Right renal pelvis (tissue), 4 donors: ENCODE results near the gene OR11L1. TPM values are rescaled to one million over a fixed set of nuclear protein-coding genes. Genes with fewer than 3 reads are reported as not detected.

Experiments used
- DNase-seq, 4 donors: peaks; one replicate each; pipeline ENCODE4 v3.0.0-alpha.2; 2013; ENCODE audit warnings: low read depth in 4 of 4, low spot score in 3 of 4, missing footprints in 1 of 4
- polyA plus RNA-seq, 4 donors: library from polyadenylated mRNA; unstranded; fragments of 120-200 nt; gene quantifications; one replicate each; pipeline ENCODE4 v1.2.1, GENCODE V29; 2013; ENCODE audit not compliant: insufficient read length in 4 of 4

OR11L1 gene
- polyA plus RNA-seq, 4 donors, result not detected

DNA sequence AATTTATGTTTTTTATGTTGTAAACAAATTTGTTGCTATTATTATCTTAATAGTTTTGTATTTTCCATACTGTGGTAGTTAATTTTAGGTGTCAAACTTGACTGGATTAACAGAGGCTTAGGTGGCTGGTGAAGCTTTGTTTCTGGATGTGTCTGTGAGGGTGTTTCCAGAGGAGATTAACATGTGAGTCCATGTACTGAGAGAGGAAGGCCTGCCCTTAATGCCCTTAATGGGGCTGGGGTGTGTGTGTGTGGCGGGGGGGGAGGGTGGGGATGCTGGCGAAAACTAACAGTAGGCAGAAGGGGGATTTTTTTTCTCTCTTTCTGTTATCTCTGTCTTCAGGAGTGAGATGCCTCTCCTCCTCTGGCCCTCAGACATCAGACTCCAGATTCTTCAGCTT is 19.6 kb downstream of the OR11L1 start:
- DNase-seq, result no peak

DNA sequence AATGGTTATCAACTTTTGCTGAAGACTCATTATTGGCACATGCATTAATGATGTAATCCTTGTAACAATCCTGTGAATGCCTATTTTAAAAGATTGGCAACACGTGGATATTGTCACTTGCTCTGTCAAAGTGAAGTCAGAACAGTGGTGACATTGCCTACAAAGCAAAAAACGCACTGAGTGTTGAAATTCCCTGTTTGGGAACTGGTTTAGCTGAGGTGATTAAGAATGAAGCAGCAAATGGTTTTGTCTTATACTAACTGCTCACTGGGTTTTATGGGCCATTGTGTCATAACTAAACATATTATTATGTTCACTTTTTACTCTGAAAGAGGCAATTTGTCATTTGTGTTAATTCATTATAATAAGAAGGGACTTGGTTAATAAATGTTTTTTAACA is 29.1 kb downstream of the OR11L1 start:
- DNase-seq, result no peak

GRCh38 chr1:247797518-247797917 is 44.2 kb downstream of the OR11L1 start:
- no peak for DNase-seq

Other genes with a start within 250 kb of the OR11L1 start
- gene OR2G3, start 236.3 kb downstream of the OR11L1 start, polyA plus RNA-seq, result not detected
- not detected for gene OR13G1, start 162.2 kb downstream of the OR11L1 start, polyA plus RNA-seq
- not detected for gene OR6F1, start 125.2 kb downstream of the OR11L1 start, polyA plus RNA-seq
- gene OR14K1, start 103.3 kb downstream of the OR11L1 start, polyA plus RNA-seq, result not detected
- gene OR14A2, start 93.8 kb downstream of the OR11L1 start, polyA plus RNA-seq, result not detected
- gene OR1C1, start 81.3 kb downstream of the OR11L1 start, polyA plus RNA-seq, result under 1 TPM in 1 of 4 donors, not detected in 3; 0.17 TPM
- not detected for gene OR14A16, start 17.8 kb downstream of the OR11L1 start, polyA plus RNA-seq
- 1 to 10 TPM; 1.3 to 2.3 (median 1.4) TPM for gene TRIM58, start 15.3 kb upstream of the OR11L1 start, polyA plus RNA-seq
- under 1 TPM in 3 of 4 donors, not detected in 1; 0.33 to 0.38 (median 0.36) TPM for gene OR2W3, start 53.7 kb upstream of the OR11L1 start, polyA plus RNA-seq
- not detected for gene OR2T8, start 78.4 kb upstream of the OR11L1 start, polyA plus RNA-seq
- gene OR2AJ1, start 83.0 kb upstream of the OR11L1 start, polyA plus RNA-seq, result not detected
- gene OR2L8, start 107.0 kb upstream of the OR11L1 start, polyA plus RNA-seq, result not detected
- not detected for gene OR2AK2, start 123.3 kb upstream of the OR11L1 start, polyA plus RNA-seq
- gene OR2L5, start 171.8 kb upstream of the OR11L1 start, polyA plus RNA-seq, result not detected
- under 1 TPM in 3 of 4 donors, not detected in 1; 0.04 to 0.14 (median 0.08) TPM for gene OR2L2, start 188.2 kb upstream of the OR11L1 start, polyA plus RNA-seq
- not detected for gene OR2L3, start 204.9 kb upstream of the OR11L1 start, polyA plus RNA-seq